ENCODE data around the gene FAM50B. TPM values are rescaled to one million over a fixed set of nuclear protein-coding genes. Genes with fewer than 3 reads are reported as not detected.
A peak's percentile ranks its signal among the peaks of the same experiment; 100 is the strongest.

The FAM50B gene
- total and polyA plus RNA-seq, 2 of the 13 experiments (the other 11 are each of a cell fraction or from before 2014, with no cell fraction given) = 0.05 TPM; not detected in 1

DNA sequence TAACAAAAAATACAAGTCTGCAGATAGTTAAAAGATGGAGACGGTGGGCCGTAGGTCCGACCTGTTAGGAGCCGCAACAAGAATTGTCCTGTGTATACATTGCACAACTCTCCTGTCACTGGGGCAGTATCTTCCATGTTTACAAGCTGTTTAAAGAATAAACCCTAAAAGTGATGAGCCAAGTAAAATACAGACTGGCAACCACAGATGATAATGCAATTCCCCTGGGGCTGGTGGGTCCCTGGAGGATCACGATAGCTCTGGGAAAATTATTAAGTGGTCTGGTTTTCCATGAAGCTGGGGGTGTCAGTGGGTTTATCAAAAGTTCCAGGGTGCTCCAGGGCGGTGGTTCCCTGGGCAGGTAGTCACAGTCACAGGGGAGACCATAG is 8.1 kb upstream of the FAM50B start (continued):
- no peak for TF ChIP-seq MBNL3 (CRISPR knock-in tag; conservative IDR thresholded peaks at IDR 0.05)
- TF ChIP-seq, protein P1, sequence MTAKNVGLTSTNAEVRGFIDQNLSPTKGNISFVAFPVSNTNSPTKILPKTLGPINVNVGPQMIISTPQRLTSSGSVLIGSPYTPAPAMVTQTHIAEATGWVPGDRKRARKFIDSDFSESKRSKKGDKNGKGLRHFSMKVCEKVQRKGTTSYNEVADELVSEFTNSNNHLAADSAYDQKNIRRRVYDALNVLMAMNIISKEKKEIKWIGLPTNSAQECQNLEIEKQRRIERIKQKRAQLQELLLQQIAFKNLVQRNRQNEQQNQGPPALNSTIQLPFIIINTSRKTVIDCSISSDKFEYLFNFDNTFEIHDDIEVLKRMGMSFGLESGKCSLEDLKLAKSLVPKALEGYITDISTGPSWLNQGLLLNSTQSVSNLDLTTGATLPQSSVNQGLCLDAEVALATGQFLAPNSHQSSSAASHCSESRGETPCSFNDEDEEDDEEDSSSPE (CRISPR knock-in tag; IDR thresholded peaks at IDR 0.05) = no peak
- TF ChIP-seq BORCS8-MEF2B (CRISPR knock-in tag; IDR thresholded peaks at IDR 0.05) = no peak
- no peak for TF ChIP-seq USF2 (IDR thresholded peaks at IDR 0.05; ENCODE audit: low read depth, low read length)
- TF ChIP-seq USF2 (CRISPR knock-in tag; IDR thresholded peaks at IDR 0.05; ENCODE audit: borderline replicate concordance) = no peak
- TF ChIP-seq, protein P2, sequence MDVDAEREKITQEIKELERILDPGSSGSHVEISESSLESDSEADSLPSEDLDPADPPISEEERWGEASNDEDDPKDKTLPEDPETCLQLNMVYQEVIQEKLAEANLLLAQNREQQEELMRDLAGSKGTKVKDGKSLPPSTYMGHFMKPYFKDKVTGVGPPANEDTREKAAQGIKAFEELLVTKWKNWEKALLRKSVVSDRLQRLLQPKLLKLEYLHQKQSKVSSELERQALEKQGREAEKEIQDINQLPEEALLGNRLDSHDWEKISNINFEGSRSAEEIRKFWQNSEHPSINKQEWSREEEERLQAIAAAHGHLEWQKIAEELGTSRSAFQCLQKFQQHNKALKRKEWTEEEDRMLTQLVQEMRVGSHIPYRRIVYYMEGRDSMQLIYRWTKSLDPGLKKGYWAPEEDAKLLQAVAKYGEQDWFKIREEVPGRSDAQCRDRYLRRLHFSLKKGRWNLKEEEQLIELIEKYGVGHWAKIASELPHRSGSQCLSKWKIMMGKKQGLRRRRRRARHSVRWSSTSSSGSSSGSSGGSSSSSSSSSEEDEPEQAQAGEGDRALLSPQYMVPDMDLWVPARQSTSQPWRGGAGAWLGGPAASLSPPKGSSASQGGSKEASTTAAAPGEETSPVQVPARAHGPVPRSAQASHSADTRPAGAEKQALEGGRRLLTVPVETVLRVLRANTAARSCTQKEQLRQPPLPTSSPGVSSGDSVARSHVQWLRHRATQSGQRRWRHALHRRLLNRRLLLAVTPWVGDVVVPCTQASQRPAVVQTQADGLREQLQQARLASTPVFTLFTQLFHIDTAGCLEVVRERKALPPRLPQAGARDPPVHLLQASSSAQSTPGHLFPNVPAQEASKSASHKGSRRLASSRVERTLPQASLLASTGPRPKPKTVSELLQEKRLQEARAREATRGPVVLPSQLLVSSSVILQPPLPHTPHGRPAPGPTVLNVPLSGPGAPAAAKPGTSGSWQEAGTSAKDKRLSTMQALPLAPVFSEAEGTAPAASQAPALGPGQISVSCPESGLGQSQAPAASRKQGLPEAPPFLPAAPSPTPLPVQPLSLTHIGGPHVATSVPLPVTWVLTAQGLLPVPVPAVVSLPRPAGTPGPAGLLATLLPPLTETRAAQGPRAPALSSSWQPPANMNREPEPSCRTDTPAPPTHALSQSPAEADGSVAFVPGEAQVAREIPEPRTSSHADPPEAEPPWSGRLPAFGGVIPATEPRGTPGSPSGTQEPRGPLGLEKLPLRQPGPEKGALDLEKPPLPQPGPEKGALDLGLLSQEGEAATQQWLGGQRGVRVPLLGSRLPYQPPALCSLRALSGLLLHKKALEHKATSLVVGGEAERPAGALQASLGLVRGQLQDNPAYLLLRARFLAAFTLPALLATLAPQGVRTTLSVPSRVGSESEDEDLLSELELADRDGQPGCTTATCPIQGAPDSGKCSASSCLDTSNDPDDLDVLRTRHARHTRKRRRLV (CRISPR knock-in tag; IDR thresholded peaks at IDR 0.05) = no peak
- TF ChIP-seq, protein P3, sequence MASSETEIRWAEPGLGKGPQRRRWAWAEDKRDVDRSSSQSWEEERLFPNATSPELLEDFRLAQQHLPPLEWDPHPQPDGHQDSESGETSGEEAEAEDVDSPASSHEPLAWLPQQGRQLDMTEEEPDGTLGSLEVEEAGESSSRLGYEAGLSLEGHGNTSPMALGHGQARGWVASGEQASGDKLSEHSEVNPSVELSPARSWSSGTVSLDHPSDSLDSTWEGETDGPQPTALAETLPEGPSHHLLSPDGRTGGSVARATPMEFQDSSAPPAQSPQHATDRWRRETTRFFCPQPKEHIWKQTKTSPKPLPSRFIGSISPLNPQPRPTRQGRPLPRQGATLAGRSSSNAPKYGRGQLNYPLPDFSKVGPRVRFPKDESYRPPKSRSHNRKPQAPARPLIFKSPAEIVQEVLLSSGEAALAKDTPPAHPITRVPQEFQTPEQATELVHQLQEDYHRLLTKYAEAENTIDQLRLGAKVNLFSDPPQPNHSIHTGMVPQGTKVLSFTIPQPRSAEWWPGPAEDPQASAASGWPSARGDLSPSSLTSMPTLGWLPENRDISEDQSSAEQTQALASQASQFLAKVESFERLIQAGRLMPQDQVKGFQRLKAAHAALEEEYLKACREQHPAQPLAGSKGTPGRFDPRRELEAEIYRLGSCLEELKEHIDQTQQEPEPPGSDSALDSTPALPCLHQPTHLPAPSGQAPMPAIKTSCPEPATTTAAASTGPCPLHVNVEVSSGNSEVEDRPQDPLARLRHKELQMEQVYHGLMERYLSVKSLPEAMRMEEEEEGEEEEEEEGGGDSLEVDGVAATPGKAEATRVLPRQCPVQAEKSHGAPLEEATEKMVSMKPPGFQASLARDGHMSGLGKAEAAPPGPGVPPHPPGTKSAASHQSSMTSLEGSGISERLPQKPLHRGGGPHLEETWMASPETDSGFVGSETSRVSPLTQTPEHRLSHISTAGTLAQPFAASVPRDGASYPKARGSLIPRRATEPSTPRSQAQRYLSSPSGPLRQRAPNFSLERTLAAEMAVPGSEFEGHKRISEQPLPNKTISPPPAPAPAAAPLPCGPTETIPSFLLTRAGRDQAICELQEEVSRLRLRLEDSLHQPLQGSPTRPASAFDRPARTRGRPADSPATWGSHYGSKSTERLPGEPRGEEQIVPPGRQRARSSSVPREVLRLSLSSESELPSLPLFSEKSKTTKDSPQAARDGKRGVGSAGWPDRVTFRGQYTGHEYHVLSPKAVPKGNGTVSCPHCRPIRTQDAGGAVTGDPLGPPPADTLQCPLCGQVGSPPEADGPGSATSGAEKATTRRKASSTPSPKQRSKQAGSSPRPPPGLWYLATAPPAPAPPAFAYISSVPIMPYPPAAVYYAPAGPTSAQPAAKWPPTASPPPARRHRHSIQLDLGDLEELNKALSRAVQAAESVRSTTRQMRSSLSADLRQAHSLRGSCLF (CRISPR knock-in tag; IDR thresholded peaks at IDR 0.05; ENCODE audit: borderline replicate concordance) = no peak
- TF ChIP-seq KDM4B (CRISPR knock-in tag; IDR thresholded peaks at IDR 0.05) = 0 out of 2 replicates have a peak, but pooled peaks have one; percentile 79
- peak; percentile 75; the same call in 1 of the 2 replicates for TF ChIP-seq CCDC6 (CRISPR knock-in tag; IDR thresholded peaks at IDR 0.05)
- TF ChIP-seq HNRNPK (IDR thresholded peaks at IDR 0.05; ENCODE audit: low read depth, low read length, poor library complexity, severe bottlenecking) = no peak
- TF ChIP-seq ARHGAP35 (CRISPR knock-in tag; IDR thresholded peaks at IDR 0.05; ENCODE audit: borderline replicate concordance) = no peak
- no peak for TF ChIP-seq ZNF598 (CRISPR knock-in tag; IDR thresholded peaks at IDR 0.05; ENCODE audit: borderline replicate concordance)
- TF ChIP-seq ZNF557 (CRISPR knock-in tag; IDR thresholded peaks at IDR 0.05) = no peak
- no peak for TF ChIP-seq ZNF777 (CRISPR knock-in tag; IDR thresholded peaks at IDR 0.05)
- no peak for TF ChIP-seq HNRNPLL (IDR thresholded peaks at IDR 0.05; ENCODE audit: low read depth, low read length, poor library complexity, severe bottlenecking)

Data from HepG2 (cell line).